ENCODE measurements around the gene DDX39A.

DNA sequence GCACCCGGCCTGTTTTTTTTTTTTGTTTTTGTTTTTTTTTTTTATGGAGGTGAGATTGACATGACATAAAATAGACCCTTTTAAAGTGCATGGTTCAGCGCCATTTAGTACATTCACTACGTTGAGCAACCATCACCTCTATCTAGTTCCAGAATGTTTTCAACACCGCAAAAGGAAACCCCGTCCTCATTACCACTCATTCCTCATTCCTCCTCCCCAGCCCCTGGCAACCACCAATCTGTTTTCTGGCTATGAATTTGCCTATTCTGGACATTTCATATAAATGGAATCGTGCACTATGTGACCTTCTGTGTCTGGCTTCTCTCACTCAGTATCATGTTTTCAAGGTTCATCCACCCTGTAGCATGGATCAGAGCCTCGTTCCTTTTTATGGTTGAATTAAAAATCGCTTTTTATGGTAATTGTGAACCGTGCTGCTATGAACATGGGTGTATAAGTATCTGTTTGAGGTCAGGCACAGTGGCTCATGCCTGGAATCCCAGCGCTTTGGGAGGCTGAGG, 47.8 kb downstream of the DDX39A start:
- TF ChIP-seq EZH2 (IDR thresholded peaks at IDR 0.05; ENCODE audit: borderline replicate concordance, insufficient read depth, low read depth, low read length, poor library complexity, severe bottlenecking) = no peak
- TF ChIP-seq, protein P1, sequence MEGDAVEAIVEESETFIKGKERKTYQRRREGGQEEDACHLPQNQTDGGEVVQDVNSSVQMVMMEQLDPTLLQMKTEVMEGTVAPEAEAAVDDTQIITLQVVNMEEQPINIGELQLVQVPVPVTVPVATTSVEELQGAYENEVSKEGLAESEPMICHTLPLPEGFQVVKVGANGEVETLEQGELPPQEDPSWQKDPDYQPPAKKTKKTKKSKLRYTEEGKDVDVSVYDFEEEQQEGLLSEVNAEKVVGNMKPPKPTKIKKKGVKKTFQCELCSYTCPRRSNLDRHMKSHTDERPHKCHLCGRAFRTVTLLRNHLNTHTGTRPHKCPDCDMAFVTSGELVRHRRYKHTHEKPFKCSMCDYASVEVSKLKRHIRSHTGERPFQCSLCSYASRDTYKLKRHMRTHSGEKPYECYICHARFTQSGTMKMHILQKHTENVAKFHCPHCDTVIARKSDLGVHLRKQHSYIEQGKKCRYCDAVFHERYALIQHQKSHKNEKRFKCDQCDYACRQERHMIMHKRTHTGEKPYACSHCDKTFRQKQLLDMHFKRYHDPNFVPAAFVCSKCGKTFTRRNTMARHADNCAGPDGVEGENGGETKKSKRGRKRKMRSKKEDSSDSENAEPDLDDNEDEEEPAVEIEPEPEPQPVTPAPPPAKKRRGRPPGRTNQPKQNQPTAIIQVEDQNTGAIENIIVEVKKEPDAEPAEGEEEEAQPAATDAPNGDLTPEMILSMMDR (IDR thresholded peaks at IDR 0.05) = no peak
